Mucosa of stomach (tissue), 1 donor: ENCODE data around the gene OR51E2.

ENCODE experiments used
- H3K27me3 ChIP-seq: one replicate; pipeline ENCODE4 v1.7.0; 2013; ENCODE audit warnings: mild to moderate bottlenecking, low read length; ENCODE audit not compliant: control insufficient read depth, insufficient read depth
- H3K36me3 ChIP-seq: one replicate; pipeline ENCODE4 v1.7.0; 2013; ENCODE audit warnings: low read length; ENCODE audit not compliant: control insufficient read depth, insufficient read depth
- H3K4me1 ChIP-seq: one replicate; pipeline ENCODE4 v1.7.0; 2013; ENCODE audit warnings: mild to moderate bottlenecking, low read length; ENCODE audit not compliant: control insufficient read depth, insufficient read depth
- H3K4me3 ChIP-seq: one replicate; pipeline ENCODE4 v1.7.0; 2013; ENCODE audit warnings: low read length
- H3K9ac ChIP-seq: one replicate; pipeline ENCODE4 v1.7.0; 2013; ENCODE audit warnings: mild to moderate bottlenecking, low read length, moderate library complexity
- H3K9me3 ChIP-seq: one replicate; pipeline ENCODE4 v1.7.0; 2013; ENCODE audit warnings: mild to moderate bottlenecking, low read length, moderate library complexity; ENCODE audit not compliant: control insufficient read depth
- donor health status: Pancreatic carcinoma.

Gene OR51E2

DNA sequence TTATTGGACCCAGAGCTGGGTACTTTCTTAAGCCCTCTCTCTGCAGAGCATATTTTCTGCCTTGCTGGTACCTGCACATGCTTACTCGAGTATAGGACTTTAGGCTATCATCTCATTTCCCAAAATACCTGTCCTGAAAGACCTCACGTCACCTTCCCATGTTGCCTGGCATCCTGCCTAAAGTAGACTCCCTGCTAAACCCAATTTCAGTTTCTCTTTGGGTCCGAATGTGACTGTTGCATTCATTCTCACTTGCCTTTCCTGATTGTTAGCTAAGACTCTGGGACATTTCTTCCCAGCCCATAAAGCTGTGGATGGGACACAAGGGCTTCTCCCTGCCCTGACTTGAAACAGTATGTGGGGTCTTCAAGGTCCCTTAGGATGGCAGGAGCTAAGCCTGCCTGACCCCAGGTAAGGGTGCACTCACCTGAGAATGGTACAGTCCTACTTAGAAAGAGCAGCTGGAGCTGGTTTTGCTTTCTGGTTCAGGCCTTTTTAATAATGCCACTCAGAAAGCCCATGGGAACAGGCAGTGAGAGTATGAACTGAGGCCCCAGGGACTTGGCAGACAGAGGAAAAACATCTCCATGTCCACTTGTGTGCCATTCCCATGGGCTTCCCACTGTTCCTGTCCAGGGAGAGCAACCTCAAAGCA is 12.9 kb downstream of the OR51E2 start:
- Histone ChIP-seq H3K9ac (no peak overlapping the region), H3K27me3 (no peaks in the 10 kb centered on the region), H3K4me1 (no peaks in the 10 kb centered on the region), H3K36me3 (no peaks in the 10 kb centered on the region), H3K4me3 (no peak overlapping the region), H3K9me3 (no peaks in the 10 kb centered on the region)

- H3K9ac ChIP-seq: no peak overlapping the region
- H3K27me3 ChIP-seq: no peaks in the 10 kb centered on the region
- H3K36me3 ChIP-seq: no peaks in the 10 kb centered on the region
- no peaks in the 10 kb centered on the region for H3K4me1 ChIP-seq
- no peaks in the 10 kb centered on the region for H3K9me3 ChIP-seq
- H3K4me3 ChIP-seq: no peak overlapping the region
These were observed 14.8 kb downstream of the OR51E2 start for GRCh38 chr11:4682623-4683419.

GRCh38 chr11:4680341-4680740 is 17.3 kb downstream of the OR51E2 start:
- H3K4me3 ChIP-seq: no peak overlapping the region
- H3K4me1 ChIP-seq: no peaks in the 10 kb centered on the region
- H3K9ac ChIP-seq: no peak overlapping the region
- H3K27me3 ChIP-seq: no peaks in the 10 kb centered on the region
- no peaks in the 10 kb centered on the region for H3K9me3 ChIP-seq
- no peaks in the 10 kb centered on the region for H3K36me3 ChIP-seq

DNA sequence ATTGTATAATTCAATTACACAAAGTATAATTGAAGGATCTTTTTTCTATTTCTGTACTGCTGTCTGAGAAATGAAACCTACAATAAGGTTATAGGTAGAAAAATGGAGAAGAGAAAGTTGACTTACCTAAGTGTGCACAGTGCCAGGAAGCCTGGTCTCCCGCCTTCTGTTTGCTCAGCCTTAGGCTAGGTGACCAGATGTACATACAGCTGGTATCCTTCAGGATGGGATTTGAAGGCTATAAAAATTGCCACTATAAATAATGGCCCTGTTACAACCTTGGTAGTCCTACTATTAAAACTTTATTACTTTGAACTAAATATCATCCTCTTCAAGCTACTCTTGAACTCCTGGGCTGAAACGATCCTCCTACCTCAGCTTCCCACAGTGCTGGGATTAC is 19.7 kb downstream of the OR51E2 start:
- Histone ChIP-seq H3K4me1 (no peaks in the 10 kb centered on the region), H3K36me3 (no peaks in the 10 kb centered on the region), H3K9me3 (no peaks in the 10 kb centered on the region), H3K9ac (no peak overlapping the region), H3K4me3 (no peak overlapping the region), H3K27me3 (no peaks in the 10 kb centered on the region)

DNA sequence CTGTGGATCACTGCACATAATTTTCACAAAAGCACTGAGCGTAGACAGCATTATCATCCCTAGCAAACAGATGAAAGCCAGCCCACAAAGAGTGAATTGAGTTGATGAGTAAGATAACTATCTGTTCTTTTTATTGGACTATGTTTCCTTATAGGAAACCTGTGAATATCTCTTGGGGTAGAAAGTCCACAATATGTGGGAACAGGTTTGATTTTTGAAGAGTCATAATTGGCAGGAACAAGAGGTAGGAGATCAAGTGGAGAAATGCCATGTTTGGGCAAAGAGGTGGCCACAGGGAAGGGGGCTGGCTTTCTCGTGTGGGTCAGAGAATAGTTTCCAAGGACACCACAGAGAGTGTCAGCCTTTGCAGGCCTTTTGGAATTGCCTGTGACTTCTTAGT is 23.9 kb downstream of the OR51E2 start:
- no peaks in the 10 kb centered on the region for H3K36me3 ChIP-seq
- no peaks in the 10 kb centered on the region for H3K27me3 ChIP-seq
- no peak overlapping the region for H3K4me3 ChIP-seq
- H3K9ac ChIP-seq: no peak overlapping the region
- H3K4me1 ChIP-seq: no peaks in the 10 kb centered on the region
- H3K9me3 ChIP-seq: no peaks in the 10 kb centered on the region

GRCh38 chr11:4672470-4672869 is 25.2 kb downstream of the OR51E2 start:
- Histone ChIP-seq H3K27me3 (no peaks in the 10 kb centered on the region), H3K4me3 (no peak overlapping the region)

DNA sequence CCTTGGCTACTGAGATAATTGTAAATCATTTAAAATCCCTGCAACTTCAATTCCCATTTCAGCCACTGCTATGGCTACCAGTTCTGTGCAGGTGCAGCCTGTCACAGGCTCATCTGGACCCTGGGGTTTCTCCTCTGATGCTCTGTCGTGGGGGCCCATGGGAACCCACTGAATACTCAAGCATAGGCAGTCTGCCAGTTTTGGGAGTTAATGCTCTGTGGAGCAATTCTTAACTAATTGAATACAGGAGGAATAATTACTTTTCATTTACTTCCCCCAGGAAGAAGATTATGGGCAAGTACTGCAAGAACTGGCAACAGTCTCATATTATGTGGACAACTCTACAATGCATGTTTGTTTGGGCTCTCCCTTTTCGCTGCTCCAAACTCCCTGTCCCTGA is 25.9 kb downstream of the OR51E2 start:
- H3K9ac ChIP-seq: no peak overlapping the region
- no peak overlapping the region for H3K4me3 ChIP-seq
- no peaks in the 10 kb centered on the region for H3K36me3 ChIP-seq
- H3K9me3 ChIP-seq: no peaks in the 10 kb centered on the region
- H3K4me1 ChIP-seq: no peaks in the 10 kb centered on the region
- no peaks in the 10 kb centered on the region for H3K27me3 ChIP-seq

More at GRCh38 chr11:4672470-4672869, 25.2 kb downstream of the OR51E2 start:
- Histone ChIP-seq H3K9me3 (no peaks in the 10 kb centered on the region), H3K4me1 (no peaks in the 10 kb centered on the region), H3K9ac (no peak overlapping the region), H3K36me3 (no peaks in the 10 kb centered on the region)

DNA sequence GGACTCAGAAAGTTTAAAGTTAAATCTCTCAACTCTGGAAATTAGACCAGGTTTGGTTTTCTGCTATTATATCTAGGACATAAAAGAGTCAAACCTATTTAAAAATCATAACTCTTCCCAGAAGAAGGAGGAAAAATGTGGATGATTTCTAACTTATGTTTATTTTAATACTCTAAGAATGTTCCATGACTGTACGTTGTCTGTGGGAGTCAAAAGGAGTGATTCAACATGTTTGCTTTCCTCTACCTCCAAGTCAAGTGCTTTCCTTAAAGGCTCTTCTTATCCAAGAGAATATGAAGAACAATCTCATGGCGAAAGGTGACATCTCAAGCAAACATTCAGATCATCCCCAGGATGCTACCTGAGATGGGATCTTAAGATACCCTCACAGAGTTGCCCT is 32.2 kb downstream of the OR51E2 start:
- H3K36me3 ChIP-seq: no peaks in the 10 kb centered on the region
- no peaks in the 10 kb centered on the region for H3K9me3 ChIP-seq
- H3K4me1 ChIP-seq: no peaks in the 10 kb centered on the region
- no peak overlapping the region for H3K4me3 ChIP-seq
- no peak overlapping the region for H3K9ac ChIP-seq
- H3K27me3 ChIP-seq: no peaks in the 10 kb centered on the region

DNA sequence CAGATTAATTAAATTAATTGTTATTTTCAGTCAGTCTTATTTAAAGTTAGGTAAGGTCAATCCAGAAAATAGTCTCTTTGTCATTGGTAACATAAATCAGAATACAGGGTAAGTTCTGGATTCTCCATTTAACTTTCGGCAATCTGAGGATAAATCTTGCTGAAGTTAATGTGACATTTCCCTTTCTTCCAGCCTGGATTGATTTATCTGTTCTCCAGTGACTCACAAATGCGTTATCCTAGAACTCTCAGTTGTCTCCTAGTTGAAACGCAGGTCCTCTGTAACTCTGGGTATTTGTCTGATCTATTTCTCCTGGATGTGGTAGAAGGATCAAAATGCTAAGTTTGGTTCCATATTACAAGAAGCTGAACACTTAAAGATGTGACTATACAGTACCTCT is 32.9 kb downstream of the OR51E2 start:
- H3K9me3 ChIP-seq: no peaks in the 10 kb centered on the region
- H3K9ac ChIP-seq: no peak overlapping the region
- H3K4me1 ChIP-seq: no peaks in the 10 kb centered on the region
- H3K36me3 ChIP-seq: no peaks in the 10 kb centered on the region
- H3K27me3 ChIP-seq: no peaks in the 10 kb centered on the region
- H3K4me3 ChIP-seq: no peak overlapping the region

- Histone ChIP-seq H3K4me1 (no peaks in the 10 kb centered on the region), H3K27me3 (no peaks in the 10 kb centered on the region), H3K36me3 (no peaks in the 10 kb centered on the region), H3K9me3 (no peaks in the 10 kb centered on the region), H3K4me3 (no peak overlapping the region), H3K9ac (no peak overlapping the region)
These were observed 33.5 kb downstream of the OR51E2 start for GRCh38 chr11:4664183-4664582.

- H3K9ac ChIP-seq: no peak overlapping the region
- no peaks in the 10 kb centered on the region for H3K4me1 ChIP-seq
- H3K4me3 ChIP-seq: no peak overlapping the region
- H3K9me3 ChIP-seq: no peaks in the 10 kb centered on the region
- H3K27me3 ChIP-seq: no peaks in the 10 kb centered on the region
- H3K36me3 ChIP-seq: no peaks in the 10 kb centered on the region
These were observed 34.8 kb downstream of the OR51E2 start for GRCh38 chr11:4662876-4663275.

GRCh38 chr11:4658629-4659445 is 38.8 kb downstream of the OR51E2 start:
- Histone ChIP-seq H3K27me3 (no peaks in the 10 kb centered on the region), H3K9ac (no peak overlapping the region), H3K9me3 (no peaks in the 10 kb centered on the region), H3K36me3 (no peaks in the 10 kb centered on the region), H3K4me1 (no peaks in the 10 kb centered on the region), H3K4me3 (no peak overlapping the region)
